Measurements from ENCODE around the gene MLKL. TPM values are rescaled to one million over a fixed set of nuclear protein-coding genes. Genes with fewer than 3 reads are reported as not detected.
A peak's percentile ranks its signal among the peaks of the same experiment; 100 is the strongest.

The MLKL gene
- total and polyA plus RNA-seq, 2 of the 13 experiments (the other 11 are each of a cell fraction or from before 2014, with no cell fraction given), result 6.4 to 10.7 TPM

GRCh38 chr16:74700438-74701225, at the start of gene MLKL (continued):
- TF ChIP-seq ZNF362 (CRISPR knock-in tag; IDR thresholded peaks at IDR 0.05; ENCODE audit: borderline replicate concordance) (no peak), THAP7 (CRISPR knock-in tag; IDR thresholded peaks at IDR 0.05) (peak; percentile 60; the same call in 1 of the 2 replicates), NBN (conservative IDR thresholded peaks at IDR 0.05) (no peak), ZFP36L1 (CRISPR knock-in tag; IDR thresholded peaks at IDR 0.05) (peak; percentile 75; the same call in 1 of the 2 replicates), HNF4A (CRISPR knock-in tag; IDR thresholded peaks at IDR 0.05) (0 out of 2 replicates have a peak, but pooled peaks have one; percentile 40), JUNB (CRISPR knock-in tag; IDR thresholded peaks at IDR 0.05; ENCODE audit: borderline replicate concordance) (no peak), ZNF850 (CRISPR knock-in tag; conservative IDR thresholded peaks at IDR 0.05) (0 out of 2 replicates have a peak, but pooled peaks have one; percentile 39), ZNF329 (CRISPR knock-in tag; IDR thresholded peaks at IDR 0.05; ENCODE audit: low read depth) (no peak), TBX3 (IDR thresholded peaks at IDR 0.05; ENCODE audit: borderline replicate concordance) (no peak), PLSCR1 (CRISPR knock-in tag; IDR thresholded peaks at IDR 0.05; ENCODE audit: borderline replicate concordance) (no peak), E2F1 (CRISPR knock-in tag; IDR thresholded peaks at IDR 0.05) (0 out of 2 replicates have a peak, but pooled peaks have one; percentile 26), ZBTB39 (CRISPR knock-in tag; IDR thresholded peaks at IDR 0.05) (peak; percentile 68; the same call in 1 of the 2 replicates), SATB2 (CRISPR knock-in tag; IDR thresholded peaks at IDR 0.05) (0 out of 2 replicates have a peak, but pooled peaks have one; percentile 84), DZIP1 (CRISPR knock-in tag; IDR thresholded peaks at IDR 0.05) (no peak; the same call in 1 of the 2 replicates), ZMYM2 (CRISPR knock-in tag; IDR thresholded peaks at IDR 0.05) (peak; percentile 93), KAT2B (IDR thresholded peaks at IDR 0.05; ENCODE audit: borderline replicate concordance, low read depth, low read length) (no peak), MLX (CRISPR knock-in tag; IDR thresholded peaks at IDR 0.05) (0 out of 2 replicates have a peak, but pooled peaks have one; percentile 56), EHMT2 (IDR thresholded peaks at IDR 0.05; ENCODE audit: borderline replicate concordance, low read depth, low read length) (no peak)

All from HepG2 (cell line).